B cell (primary cell): ENCODE data around the gene ITPR1. TPM values are rescaled to one million over a fixed set of nuclear protein-coding genes. Genes with fewer than 3 reads are reported as not detected.

ENCODE experiments used
- ATAC-seq: fragments of 200-7000 bp; cut with Tn5 transposase; one replicate; pipeline ENCODE4 v1.10.0; 2021; ENCODE audit warnings: low read depth, mild to moderate bottlenecking, moderate number of reproducible peaks, moderate library complexity
- CTCF ChIA-PET: fragments of 350-600 bp; sonication (Branson Sonifier 250); formaldehyde crosslinking; loops from one replicate; lab custom pipeline; 2021; ENCODE audit warnings: antibody characterized with exemption, inconsistent platforms; lab: Charles Lee
- POLR2A ChIA-PET: fragments of 350-600 bp; sonication (Branson Sonifier 250); formaldehyde crosslinking; loops from one replicate; lab custom pipeline; 2021; ENCODE audit warnings: antibody characterized with exemption; lab: Charles Lee
- DNase-seq: peaks from one replicate; pipeline ENCODE4 v3.0.0; 2013
- H2AFZ ChIP-seq: 2 replicates; pipeline ENCODE4 v1.6.1; 2012; ENCODE audit warnings: mild to moderate bottlenecking, low read depth, low read length; ENCODE audit not compliant: insufficient read depth, poor library complexity, severe bottlenecking
- H3K27ac ChIP-seq, 2 donors: 1 replicate in 1 of 2; 2 replicates in 1 of 2; pipeline ENCODE4 v1.5.1; 2012 to 2013; ENCODE audit warnings: low read length in 2 of 2, mild to moderate bottlenecking in 2 of 2, moderate library complexity in 1 of 2
- H3K27me3 ChIP-seq, 4 experiments: fragments of 200-600 bp in 1 of 4; sonication (generic) in 1 of 4; replicated peaks in 1 of 4; 1 replicate in 2 of 4; 2 replicates in 2 of 4; pipeline versions ENCODE4 v1.6.1 to v1.7.0; 2013 to 2016; ENCODE audit warnings: low read length in 3 of 4, mild to moderate bottlenecking in 2 of 4, mixed read lengths in 1 of 4, moderate library complexity in 1 of 4; ENCODE audit not compliant: insufficient read depth in 4 of 4, control insufficient read depth in 3 of 4; ENCODE audit errors: control extremely low read depth in 1 of 4
- H3K36me3 ChIP-seq, 2 experiments: replicated peaks in 1 of 2; 1 replicate in 1 of 2; 2 replicates in 1 of 2; pipeline versions ENCODE4 v1.6.1 to v1.7.1; 2013; ENCODE audit warnings: low read length in 1 of 2; ENCODE audit not compliant: insufficient read depth in 2 of 2, control insufficient read depth in 1 of 2; ENCODE audit errors: control extremely low read depth in 1 of 2, extremely low read depth in 1 of 2
- H3K4me1 ChIP-seq, 2 donors: fragments of 200-600 bp in 1 of 2; sonication (generic) in 1 of 2; 1 replicate in 1 of 2; 2 replicates in 1 of 2; pipeline versions ENCODE4 v1.5.1 to v1.6.1; 2013 to 2017; ENCODE audit warnings: low read length in 2 of 2; ENCODE audit not compliant: control insufficient read depth in 2 of 2, insufficient read depth in 2 of 2
- H3K4me2 ChIP-seq: replicated peaks from 2 replicates; pipeline ENCODE3; 2012; ENCODE audit warnings: mild to moderate bottlenecking, low read depth, low read length; ENCODE audit not compliant: poor library complexity, severe bottlenecking
- H3K4me3 ChIP-seq, 5 experiments: fragments of 200-600 bp in 1 of 5; sonication (generic) in 1 of 5; 1 replicate in 3 of 5; 2 replicates in 2 of 5; pipeline versions ENCODE4 v1.5.1 to v1.7.0; 2011 to 2016; ENCODE audit warnings: low read length in 4 of 5, mild to moderate bottlenecking in 4 of 5, low read depth in 2 of 5, control low read depth in 1 of 5, moderate library complexity in 1 of 5; ENCODE audit not compliant: insufficient read depth in 1 of 5; ENCODE audit errors: control extremely low read depth in 1 of 5, extremely low read depth in 1 of 5
- H3K79me2 ChIP-seq: fragments of 200-600 bp; sonication (generic); one replicate; pipeline ENCODE4 v1.6.0; 2016; ENCODE audit warnings: low read length; ENCODE audit not compliant: control insufficient read depth, insufficient read depth
- H3K9ac ChIP-seq: fragments of 200-600 bp; sonication (generic); 2 replicates; pipeline ENCODE4 v1.6.1; 2017; ENCODE audit warnings: mild to moderate bottlenecking, low read length, moderate library complexity
- H3K9me3 ChIP-seq, 3 donors: one replicate each; pipeline versions ENCODE4 v1.6.1 to v1.7.1; 2013; ENCODE audit warnings: low read length in 2 of 3; ENCODE audit not compliant: control insufficient read depth in 2 of 3, insufficient read depth in 1 of 3; ENCODE audit errors: control extremely low read depth in 1 of 3
- H4K20me1 ChIP-seq: 2 replicates; pipeline ENCODE4 v1.6.0; 2012; ENCODE audit warnings: mild to moderate bottlenecking, low read length; ENCODE audit not compliant: insufficient read depth, control insufficient read depth, poor library complexity, severe bottlenecking
- H3K27ac Mint-ChIP-seq: one replicate; pipeline ENCODE4 v1.8.0; 2021; ENCODE audit warnings: mixed read lengths
- H3K27me3 Mint-ChIP-seq: one replicate; pipeline ENCODE4 v1.8.0; 2021; ENCODE audit warnings: mixed read lengths
- H3K4me1 Mint-ChIP-seq: one replicate; pipeline ENCODE4 v1.8.0; 2021; ENCODE audit warnings: mixed read lengths
- H3K4me3 Mint-ChIP-seq: one replicate; pipeline ENCODE4 v1.8.0; 2021; ENCODE audit warnings: mixed read lengths
- H3K9me3 Mint-ChIP-seq: one replicate; pipeline ENCODE4 v1.8.0; 2022; ENCODE audit warnings: mixed read lengths; ENCODE audit not compliant: insufficient read depth
- EZH2 ChIP-seq: IDR thresholded peaks from 2 replicates; pipeline ENCODE4 v1.6.1; 2012; ENCODE audit warnings: borderline replicate concordance, low read depth, mild to moderate bottlenecking, moderate library complexity, low read length; ENCODE audit not compliant: insufficient read depth, poor library complexity, severe bottlenecking
- WGBS: methylation state at CpG from one replicate; pipeline ENCODE4 v1.1.5; 2013; ENCODE audit warnings: missing lambda C conversion rate; ENCODE audit not compliant: insufficient coverage; 5-methylcytosine and 5-hydroxymethylcytosine counted together
- intact Hi-C: fragments of 100-400 bp; cut with micrococcal nuclease; formaldehyde crosslinking; loops from one replicate; pipeline ENCODE4 v1.10.0; 2022
- polyA plus RNA-seq: library from polyadenylated mRNA; depleted of rRNA; stranded (reverse); fragments of >200 nt; gene quantifications from 2 replicates; pipeline ENCODE4 v1.2.3, GENCODE V29; 2012
- total RNA-seq, 2 donors: library from RNA; stranded (reverse); fragments of 120-200 nt in 1 of 2; gene quantifications; 1 replicate in 1 of 2; 2 replicates in 1 of 2; pipeline versions ENCODE4 v1.2.3 to v1.2.4, GENCODE V29; 2013 to 2022
- TF ChIP-seq, protein P1 (sequence below): fragments of 200-600 bp; IDR thresholded peaks from one replicate; pipeline ENCODE4 v1.8.0; 2022; ENCODE audit warnings: antibody characterized with exemption, mild to moderate bottlenecking

The ITPR1 gene
- total and polyA plus RNA-seq, 2 donors (not counting 1 experiment from before 2014, with no cell fraction given): 64.0 to 332 TPM

DNA sequence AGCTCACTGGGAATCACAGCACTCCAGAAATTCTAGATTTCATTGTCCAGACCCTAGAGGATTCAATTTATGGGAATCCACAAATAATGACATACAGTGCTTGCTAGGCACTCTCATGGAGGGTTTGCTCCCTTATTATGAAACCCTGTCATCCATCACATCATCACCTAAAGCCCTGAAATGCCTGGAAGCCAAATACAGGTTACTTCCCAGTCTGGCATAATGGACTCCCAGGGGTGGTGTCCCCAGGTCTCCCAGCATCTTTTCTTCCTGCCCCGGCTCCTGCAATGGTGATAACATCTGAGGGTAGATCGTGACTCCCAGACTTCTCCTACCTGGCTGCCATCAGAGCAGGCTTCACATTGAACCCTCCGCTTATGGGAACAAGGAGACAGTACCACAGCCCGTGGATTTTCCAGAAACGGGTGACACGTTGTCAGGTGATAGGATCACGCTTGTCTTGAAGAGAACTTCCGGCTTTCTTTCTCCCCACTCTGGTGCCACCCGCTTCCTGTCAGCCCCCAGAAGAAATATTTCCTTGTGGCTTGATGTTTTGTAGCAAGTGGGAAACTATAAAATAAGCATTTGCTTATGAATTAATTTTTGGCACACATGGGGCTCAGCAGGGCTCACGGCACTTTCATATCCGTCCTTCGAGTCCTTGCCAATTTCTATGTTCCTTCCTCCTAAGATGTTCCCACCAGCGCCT lies 247.4 kb downstream of the ITPR1 start:
- Mint-ChIP-seq H3K27ac (no peak overlapping the region), H3K27me3 (no peaks in the 10 kb centered on the region), H3K9me3 (no peaks in the 10 kb centered on the region), H3K4me1 (peaks cover 17% of the 10 kb centered on the region), H3K4me3 (no peak overlapping the region)
- Histone ChIP-seq H3K4me1 (peaks cover 5 to 8% of the 10 kb centered on the region in 2 donors), H3K9me3 (no peaks in the 10 kb centered on the region), H4K20me1 (peaks cover 72% of the 10 kb centered on the region), H3K9ac (no peak overlapping the region), H3K4me2 (peak overlapping the region; percentile 22), H3K27me3 (no peaks in the 10 kb centered on the region), H3K27ac (peak overlapping the region in 1 of 2 donors; percentile 68), H3K36me3 (peaks cover 0 to 77% of the 10 kb centered on the region in 2 experiments), H2AFZ (no peak overlapping the region), H3K4me3 (no peak overlapping the region), H3K79me2 (peaks cover 32% of the 10 kb centered on the region)
- TF ChIP-seq EZH2: no peak
- TF ChIP-seq, protein P1, sequence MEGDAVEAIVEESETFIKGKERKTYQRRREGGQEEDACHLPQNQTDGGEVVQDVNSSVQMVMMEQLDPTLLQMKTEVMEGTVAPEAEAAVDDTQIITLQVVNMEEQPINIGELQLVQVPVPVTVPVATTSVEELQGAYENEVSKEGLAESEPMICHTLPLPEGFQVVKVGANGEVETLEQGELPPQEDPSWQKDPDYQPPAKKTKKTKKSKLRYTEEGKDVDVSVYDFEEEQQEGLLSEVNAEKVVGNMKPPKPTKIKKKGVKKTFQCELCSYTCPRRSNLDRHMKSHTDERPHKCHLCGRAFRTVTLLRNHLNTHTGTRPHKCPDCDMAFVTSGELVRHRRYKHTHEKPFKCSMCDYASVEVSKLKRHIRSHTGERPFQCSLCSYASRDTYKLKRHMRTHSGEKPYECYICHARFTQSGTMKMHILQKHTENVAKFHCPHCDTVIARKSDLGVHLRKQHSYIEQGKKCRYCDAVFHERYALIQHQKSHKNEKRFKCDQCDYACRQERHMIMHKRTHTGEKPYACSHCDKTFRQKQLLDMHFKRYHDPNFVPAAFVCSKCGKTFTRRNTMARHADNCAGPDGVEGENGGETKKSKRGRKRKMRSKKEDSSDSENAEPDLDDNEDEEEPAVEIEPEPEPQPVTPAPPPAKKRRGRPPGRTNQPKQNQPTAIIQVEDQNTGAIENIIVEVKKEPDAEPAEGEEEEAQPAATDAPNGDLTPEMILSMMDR: no peak
- CTCF ChIA-PET: interaction anchor here (1.8 kb wide), 1 partner anchor 29 kb away, joined by 6 read pairs; no protein-coding TSS in a partner anchor
- WGBS: 37% methylated on average over 8 of the region's 13 CpGs
- ATAC-seq: no peak
- intact Hi-C loops: no loop called here
- DNase-seq: no peak
- POLR2A ChIA-PET: no interaction called here

- Histone ChIP-seq H3K27ac (peak overlapping the region in 1 of 2 donors; percentile 68), H3K4me1 (peaks cover 5 to 8% of the 10 kb centered on the region in 2 donors), H3K4me3 (no peak overlapping the region), H4K20me1 (peaks cover 77% of the 10 kb centered on the region), H3K9me3 (no peaks in the 10 kb centered on the region), H3K79me2 (peaks cover 37% of the 10 kb centered on the region), H2AFZ (no peak overlapping the region), H3K9ac (no peak overlapping the region), H3K27me3 (no peaks in the 10 kb centered on the region), H3K36me3 (peaks cover 0 to 77% of the 10 kb centered on the region in 2 experiments), H3K4me2 (no peak overlapping the region)
- WGBS: no CpG with 5 or more reads among the region's 3 CpGs
- ATAC-seq: no peak
- no peak for TF ChIP-seq EZH2
- TF ChIP-seq, protein P1: no peak
- intact Hi-C loops: no loop called here
- Mint-ChIP-seq H3K4me1 (peaks cover 17% of the 10 kb centered on the region), H3K4me3 (no peak overlapping the region), H3K27me3 (no peaks in the 10 kb centered on the region), H3K27ac (peak overlapping the region; percentile 32), H3K9me3 (no peaks in the 10 kb centered on the region)
- DNase-seq: no peak
- CTCF ChIA-PET: no interaction called here
- POLR2A ChIA-PET: no interaction called here
Measured at GRCh38 chr3:4741106-4741403, 247.9 kb downstream of the ITPR1 start.
